KOPT-K1 (cell line): ENCODE measurements around the gene ZNF468.
"Not testable (repeated sequence)": the region's sequence is repeated elsewhere in the genome, so short reads cannot be mapped to it uniquely, and the experiment has no call there.

ENCODE experiments used
- H3K27ac ChIP-seq: fragments of 200-600 bp; sonication (generic); 2 replicates; pipeline ENCODE4 v1.5.1; 2016; ENCODE audit warnings: antibody characterized with exemption, mild to moderate bottlenecking, low read depth, low read length; ENCODE audit not compliant: poor library complexity, severe bottlenecking
- H3K36me3 ChIP-seq: fragments of 200-600 bp; sonication (generic); 2 replicates; pipeline ENCODE4 v1.5.1; 2017; ENCODE audit warnings: antibody characterized with exemption, mild to moderate bottlenecking, low read length, moderate library complexity; ENCODE audit not compliant: insufficient read depth
- H3K9me3 ChIP-seq: fragments of 200-600 bp; sonication (generic); 2 replicates; pipeline ENCODE4 v1.5.1; 2017; ENCODE audit warnings: antibody characterized with exemption, low read length, mild to moderate bottlenecking; ENCODE audit not compliant: insufficient read depth, poor library complexity, severe bottlenecking

ZNF468 gene

DNA sequence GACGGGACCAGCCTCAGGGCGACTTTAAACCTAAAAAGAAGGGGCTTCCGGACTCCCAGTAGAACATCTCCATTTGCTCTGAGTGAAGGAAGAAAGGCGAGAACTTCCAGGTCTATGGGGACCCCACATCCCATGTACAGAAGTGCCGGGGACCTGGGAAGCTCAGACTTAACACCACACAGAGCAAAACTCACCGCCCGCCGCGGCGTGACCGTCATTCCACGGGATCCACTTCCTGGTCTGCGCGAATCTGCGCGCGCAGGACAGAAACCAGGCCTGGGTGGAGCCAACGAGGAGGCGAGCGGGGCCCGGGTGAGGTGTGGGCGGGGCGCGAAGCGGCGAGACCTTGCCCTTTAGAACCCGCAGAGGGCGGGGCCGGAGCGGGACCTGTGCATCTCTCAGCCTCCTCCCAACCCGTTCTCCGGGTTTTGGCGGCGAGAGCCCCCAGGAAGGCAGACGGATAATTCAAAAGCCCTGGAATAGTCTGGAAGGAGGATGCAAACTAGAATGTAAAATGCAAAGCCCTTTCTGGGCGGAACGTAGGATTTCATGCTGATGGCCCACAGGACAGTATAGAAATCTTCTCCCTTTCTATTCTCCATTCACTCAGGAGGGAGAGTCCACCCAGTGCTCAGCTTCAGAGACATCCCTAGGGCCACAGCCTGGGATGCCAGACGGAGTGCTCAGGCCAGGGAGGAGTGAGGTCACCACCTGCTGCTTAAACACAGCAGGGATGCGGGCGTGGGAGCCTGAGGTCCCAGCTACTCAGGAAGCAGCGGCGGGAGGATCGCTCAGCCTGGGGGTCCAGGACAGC is at the start of gene ZNF468:
Gene ZNF468, minus strand, starts transcription at position 242 of the 814 bp plus-strand sequence. CDS start 3,347 bp downstream, outside the sequence.
- not testable (repeated sequence) for H3K9me3 ChIP-seq
- H3K36me3 ChIP-seq, result peaks cover 23% of the 10 kb centered on the region
- peak within 1 kb of the TSS; percentile 72 for H3K27ac ChIP-seq

DNA sequence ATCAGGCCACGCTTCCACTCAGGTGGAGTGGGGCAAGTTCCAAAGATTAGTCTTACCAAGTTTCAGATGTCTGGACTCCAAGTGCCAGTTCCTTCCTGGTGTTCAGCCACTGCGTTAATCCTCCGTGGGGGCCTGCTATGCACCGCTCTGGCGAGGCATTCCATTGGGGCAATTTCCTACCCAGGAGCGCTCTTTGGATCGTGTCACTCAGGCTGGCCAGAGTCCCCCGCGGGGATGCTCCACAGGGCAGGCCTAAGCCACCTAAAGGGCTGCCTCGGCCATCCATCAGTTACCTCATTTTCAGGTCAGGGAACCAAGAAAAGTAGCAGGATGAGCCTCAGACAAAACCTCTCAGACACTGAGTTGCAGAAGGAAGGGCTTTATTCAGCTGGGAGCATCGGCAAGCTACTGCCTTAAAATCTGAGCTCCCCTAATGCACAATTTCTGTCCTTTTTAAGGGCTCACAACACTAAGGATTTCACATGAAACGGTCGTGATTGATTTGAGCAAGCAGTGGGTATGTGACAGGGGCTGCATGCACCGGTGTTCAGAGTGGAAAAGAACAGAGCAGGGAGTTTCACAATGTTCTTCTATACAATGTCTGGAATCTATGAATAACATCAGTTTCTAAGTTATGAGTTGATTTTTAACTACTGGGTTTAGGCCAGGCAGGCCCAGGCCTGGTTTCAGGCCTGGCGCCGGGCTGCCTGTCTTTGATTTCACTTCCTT is 46.8 kb upstream of the ZNF468 start:
- H3K27ac ChIP-seq, H3K9me3 ChIP-seq: not testable (repeated sequence)
- peaks cover 37% of the 10 kb centered on the region for H3K36me3 ChIP-seq

DNA sequence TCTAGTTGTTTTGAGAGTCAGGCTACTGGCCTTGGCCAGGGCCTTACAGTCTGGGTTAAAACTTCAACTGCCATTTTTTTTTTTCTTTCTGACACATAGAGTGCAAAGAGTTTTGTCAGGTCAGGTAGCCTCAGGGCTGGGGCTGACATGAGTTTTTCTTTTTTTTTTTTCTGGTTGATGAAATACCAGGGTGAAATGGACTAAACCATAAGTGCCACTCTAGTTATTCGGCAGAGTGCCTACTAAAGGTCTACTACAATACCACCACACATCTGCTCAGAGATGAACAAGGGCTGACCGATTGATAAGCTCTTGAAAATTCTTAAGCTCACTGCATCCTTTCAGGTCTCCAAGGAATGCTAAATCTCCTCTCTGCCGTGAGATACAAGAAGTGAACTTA is 44.4 kb upstream of the ZNF468 start:
- no peak overlapping the region for H3K27ac ChIP-seq
- peaks cover 16% of the 10 kb centered on the region for H3K36me3 ChIP-seq
- no peaks in the 10 kb centered on the region for H3K9me3 ChIP-seq

DNA sequence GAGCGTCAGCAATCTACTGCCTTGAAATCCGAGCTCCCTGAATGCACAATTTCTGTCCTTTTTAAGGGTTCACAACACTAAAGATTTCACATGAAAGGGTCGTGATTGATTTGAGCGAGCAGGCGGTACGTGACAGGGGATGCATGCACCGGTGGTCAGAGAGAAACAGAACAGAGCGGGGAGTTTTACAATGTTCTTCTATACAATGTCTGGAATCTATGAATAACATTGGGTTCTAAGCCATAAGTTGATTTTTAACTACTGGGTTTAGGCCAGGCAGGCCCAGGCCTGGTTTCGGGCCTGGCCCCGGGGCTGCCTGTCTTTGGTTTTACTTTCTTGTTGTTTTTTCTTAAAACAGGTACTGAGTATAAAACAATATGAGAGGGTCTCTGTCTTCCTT is 41.2 kb upstream of the ZNF468 start:
- H3K36me3 ChIP-seq, result peaks cover 22% of the 10 kb centered on the region
- H3K27ac ChIP-seq, H3K9me3 ChIP-seq: not testable (repeated sequence)

DNA sequence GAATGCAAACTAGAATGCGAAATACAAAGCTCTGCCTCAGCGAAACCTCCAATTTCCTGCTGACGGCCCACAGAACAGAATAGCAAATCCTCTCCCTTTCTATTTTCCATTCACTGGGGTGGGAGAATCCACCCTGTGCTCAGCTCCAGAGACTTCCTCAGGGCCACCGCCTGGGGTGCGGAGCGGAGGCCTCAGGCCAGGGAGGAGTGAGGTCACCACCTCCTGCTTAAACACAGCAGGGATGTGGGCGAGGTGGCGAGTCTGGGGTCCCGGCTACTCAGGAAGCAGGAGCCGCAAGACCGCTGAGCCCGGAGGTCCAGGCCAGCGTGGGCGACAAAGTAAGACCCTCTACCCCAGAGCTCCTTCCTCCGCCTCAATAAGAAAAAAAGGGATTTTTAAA is 40.7 kb upstream of the ZNF468 start:
- Histone ChIP-seq H3K9me3 (no peaks in the 10 kb centered on the region), H3K27ac (peak overlapping the region; percentile 79), H3K36me3 (peaks cover 26% of the 10 kb centered on the region)

DNA sequence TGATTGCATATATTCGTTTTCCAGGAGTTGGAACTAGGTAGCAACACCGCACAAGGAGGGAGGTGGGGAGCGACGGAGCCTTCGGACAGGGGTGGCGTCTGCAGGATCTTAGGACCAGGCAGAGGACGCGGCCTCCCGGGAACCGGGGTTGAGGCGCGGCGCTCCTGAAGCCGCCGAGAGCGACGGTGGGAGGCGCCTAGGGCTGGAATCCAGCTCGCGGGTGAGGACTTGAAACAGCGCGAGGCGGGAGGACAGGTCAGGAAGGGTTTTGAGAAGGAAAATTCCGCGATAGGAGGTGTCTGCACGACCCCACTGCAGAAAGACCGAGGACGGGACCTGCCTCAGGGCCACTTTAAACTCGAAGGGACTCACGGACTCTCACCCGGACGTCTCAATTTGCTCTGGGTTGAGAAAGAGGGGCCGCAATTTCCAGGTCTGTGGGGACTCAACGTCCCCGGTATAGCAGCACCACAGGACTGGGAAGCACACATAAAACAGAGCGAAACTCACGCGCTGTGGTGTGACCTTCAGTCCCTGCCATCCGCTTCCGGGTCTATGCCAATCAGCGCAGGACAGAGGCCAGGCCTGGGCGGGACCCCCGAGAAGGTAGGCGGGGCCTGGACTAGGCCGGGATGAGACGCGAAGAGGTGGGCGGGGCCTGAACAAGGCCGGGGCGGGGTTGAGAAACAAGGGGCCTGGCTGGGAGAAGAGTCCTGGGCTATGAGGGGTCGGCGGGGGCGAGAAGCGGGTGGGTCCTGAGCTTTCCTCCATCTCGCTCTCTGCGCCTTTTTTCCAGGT is 39.9 kb upstream of the ZNF468 start, which contains the start of gene ZNF320:
Gene ZNF320, minus strand, starts transcription at position 498 of the 798 bp plus-strand sequence. CDS start 7,380 bp downstream, outside the sequence.
- H3K36me3 ChIP-seq, result peaks cover 30% of the 10 kb centered on the region
- H3K9me3 ChIP-seq, result no peaks in the 10 kb centered on the region
- peak within 1 kb of the TSS; percentile 79 for H3K27ac ChIP-seq

DNA sequence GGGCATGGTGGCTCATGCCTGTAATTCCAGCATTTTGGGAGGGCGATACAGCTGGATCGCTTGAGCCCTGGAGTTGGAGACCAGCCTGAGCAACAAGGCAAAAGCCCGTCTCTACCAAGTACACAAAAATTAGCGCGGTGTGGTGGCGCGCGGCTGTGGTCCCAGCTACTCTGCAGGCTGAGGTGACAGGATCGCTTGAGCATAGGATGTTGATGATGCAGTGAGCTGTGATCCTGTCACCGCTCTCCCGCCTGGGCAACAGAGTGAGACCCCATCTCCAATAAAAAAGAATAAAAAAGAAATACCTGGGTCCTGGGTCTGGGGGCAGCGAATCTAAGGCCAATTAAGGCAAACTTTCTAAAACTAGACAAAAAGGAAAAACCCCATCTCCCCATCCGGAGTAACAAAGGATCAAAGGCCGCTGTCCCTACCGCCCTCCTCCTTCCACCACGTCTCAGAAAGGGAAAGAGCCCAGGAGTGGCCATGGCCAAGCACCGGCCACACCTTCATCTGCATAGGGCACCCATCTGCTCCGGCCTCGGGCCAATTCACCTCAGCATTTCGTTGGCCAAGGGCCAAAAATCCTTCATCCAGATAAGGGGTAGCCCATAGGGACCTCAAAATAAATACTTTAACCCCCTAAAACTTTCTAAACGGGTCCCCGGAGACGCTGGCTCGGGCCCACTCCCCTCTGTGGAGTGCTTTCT is 39.2 kb upstream of the ZNF468 start:
- H3K36me3 ChIP-seq, result peaks cover 38% of the 10 kb centered on the region
- peak overlapping the region; percentile 79 for H3K27ac ChIP-seq
- H3K9me3 ChIP-seq, result no peaks in the 10 kb centered on the region

DNA sequence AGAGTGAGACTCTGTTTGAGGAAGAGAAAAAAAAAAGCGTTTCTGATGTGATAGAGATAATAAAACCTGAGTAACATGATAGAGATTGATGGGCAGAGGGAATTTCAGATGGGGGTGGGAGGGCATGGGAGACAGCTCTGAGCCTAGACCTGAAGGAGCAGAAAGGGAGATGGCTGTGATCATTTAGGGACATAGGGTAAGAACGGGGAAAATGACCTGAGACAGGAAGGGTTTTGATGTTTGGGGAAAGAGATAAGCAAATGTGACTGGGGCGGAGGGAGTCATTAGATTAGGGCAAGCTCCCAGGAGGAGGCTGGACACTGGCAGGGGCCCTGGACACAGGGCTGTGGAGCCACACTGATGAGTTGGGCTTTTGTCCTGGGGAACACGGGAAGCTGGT is 33.9 kb upstream of the ZNF468 start:
- H3K36me3 ChIP-seq, result peaks cover 87% of the 10 kb centered on the region
- H3K27ac ChIP-seq, result no peak overlapping the region
- H3K9me3 ChIP-seq, result no peaks in the 10 kb centered on the region

DNA sequence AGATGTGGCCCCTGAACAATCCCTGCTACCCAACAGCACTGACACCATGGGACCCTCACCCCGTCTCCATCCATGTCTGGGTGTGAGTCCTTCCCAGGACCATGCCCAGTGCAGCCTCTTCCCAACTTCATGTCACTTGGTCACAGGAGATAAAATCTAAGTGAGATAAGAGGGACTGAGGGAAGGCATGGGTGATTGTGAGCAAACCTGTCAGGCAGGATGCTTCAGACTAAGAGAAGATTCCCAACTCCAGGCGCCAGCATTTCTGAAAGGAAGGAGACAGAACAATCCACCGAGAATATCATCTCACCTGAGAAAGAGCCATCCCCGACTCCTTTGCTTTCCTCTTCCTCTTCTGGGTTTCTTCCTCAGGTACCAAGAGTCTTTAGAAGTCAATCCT is 32.5 kb upstream of the ZNF468 start:
- H3K27ac ChIP-seq, result no peak overlapping the region
- peaks cover 92% of the 10 kb centered on the region for H3K36me3 ChIP-seq
- H3K9me3 ChIP-seq, result peaks cover 5% of the 10 kb centered on the region

DNA sequence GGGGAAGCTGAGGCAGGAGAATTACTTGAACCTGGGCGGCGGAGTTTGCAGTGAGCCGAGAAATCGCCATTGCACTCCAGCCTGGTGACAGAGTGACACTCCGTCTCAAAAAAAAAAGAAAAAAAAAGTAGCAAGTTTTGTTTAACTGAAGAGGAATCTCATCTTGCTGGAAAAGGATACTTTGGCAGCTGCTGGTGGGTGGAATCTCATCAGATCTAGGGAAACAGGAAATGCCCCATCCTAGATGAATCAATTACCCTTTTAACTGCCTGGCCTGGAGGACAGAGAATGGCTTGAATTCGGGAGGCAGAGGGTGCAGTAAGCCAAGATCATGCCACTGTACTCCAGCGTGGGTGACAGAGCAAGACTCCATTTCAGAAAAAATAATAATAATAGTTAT is 31.7 kb upstream of the ZNF468 start:
- H3K9me3 ChIP-seq, result peaks cover 13% of the 10 kb centered on the region
- no peak overlapping the region for H3K27ac ChIP-seq
- peaks cover 92% of the 10 kb centered on the region for H3K36me3 ChIP-seq

DNA sequence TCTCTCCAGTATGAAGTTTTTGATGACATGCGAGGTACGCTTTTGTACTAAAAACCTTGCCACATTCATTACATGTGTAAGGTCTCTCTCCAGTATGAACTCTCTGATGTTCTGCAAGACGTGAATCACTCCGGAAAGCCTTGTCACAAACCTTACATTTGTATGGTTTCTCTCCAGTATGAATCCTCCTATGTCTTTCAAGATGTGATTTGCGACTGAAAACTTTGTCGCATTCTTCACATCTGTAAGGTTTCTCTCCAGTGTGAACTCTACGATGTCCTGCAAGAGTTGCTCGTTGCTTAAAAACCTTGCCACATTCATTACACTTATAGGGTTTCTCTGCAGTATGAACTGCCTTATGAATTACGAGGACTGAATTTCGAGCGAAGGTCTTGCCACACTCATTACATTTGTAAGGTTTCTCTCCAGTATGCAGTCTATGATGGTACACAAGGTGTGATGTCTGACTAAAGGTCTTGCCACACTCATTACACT is 23.5 kb upstream of the ZNF468 start:
- Histone ChIP-seq H3K27ac (no peak overlapping the region), H3K36me3 (peaks cover 87% of the 10 kb centered on the region), H3K9me3 (peaks cover 71% of the 10 kb centered on the region)

DNA sequence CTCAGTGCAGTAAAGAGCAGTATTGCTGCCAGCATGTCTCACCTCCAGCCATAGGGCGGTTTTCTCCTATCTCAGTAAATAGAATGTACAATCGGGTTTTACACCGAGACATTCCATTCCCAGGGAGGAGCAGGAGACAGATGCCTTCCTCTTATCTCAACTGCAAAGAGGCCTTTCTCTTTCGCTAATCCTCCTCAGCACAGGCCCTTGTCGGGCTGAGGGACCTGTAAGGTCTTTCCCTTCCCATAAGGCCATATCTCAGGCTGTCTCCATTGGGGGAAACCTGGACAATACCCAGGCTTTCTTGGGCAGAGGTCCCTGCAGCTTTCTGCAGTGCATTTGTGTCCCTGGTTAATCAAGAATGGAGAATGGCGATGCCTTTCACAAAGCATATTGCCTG is 15.6 kb upstream of the ZNF468 start:
- not testable (repeated sequence) for H3K27ac ChIP-seq

DNA sequence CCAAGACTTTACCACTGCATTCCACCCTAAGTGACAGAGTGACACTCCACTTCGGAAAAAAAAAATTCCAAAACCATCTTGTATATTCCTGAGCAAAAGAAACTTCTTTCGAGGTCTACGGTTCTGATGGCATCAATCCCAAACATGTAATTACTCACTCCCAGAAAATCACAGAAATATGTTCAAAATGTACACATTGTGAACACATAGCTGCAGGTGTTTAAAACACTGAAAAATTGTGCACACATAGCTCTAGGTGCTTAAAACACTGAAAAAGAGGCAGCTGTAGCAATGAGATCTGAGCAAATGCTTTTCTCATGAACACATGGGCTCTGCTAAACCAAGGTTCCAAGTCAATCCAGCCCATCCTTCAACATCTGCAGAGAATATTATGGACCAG is 14.0 kb upstream of the ZNF468 start:
- no peaks in the 10 kb centered on the region for H3K36me3 ChIP-seq
- H3K27ac ChIP-seq, result no peak overlapping the region

More for the DNA sequence above, 15.6 kb upstream of the ZNF468 start:
- H3K9me3 ChIP-seq, H3K36me3 ChIP-seq: not testable (repeated sequence)

DNA sequence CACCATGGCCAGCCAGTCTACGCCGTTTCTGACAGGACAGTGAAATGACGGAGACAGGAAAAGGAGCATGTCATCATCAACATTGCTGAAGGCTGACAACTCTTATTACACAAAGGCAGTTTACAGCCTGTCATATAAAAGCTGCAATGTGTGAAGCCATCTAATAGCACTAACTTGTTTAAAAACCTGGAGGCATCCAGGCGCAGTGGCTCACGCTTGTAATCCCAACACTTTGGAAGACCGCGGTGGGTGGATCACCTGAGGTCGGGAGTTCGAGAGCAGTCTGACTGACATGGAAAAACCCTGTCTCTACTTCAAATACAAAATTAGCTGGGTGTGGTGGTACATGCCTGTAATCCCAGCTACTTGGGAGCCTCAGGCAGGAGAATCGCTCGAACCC is 10.6 kb upstream of the ZNF468 start:
- H3K36me3 ChIP-seq, H3K27ac ChIP-seq, H3K9me3 ChIP-seq: not testable (repeated sequence)

More for the DNA sequence above, 14.0 kb upstream of the ZNF468 start:
- H3K9me3 ChIP-seq, result no peaks in the 10 kb centered on the region
